Aorta (tissue), 5 donors: Measurements from ENCODE around the gene TRIM65. TPM values are rescaled to one million over a fixed set of nuclear protein-coding genes. Genes with fewer than 3 reads are reported as not detected.

Experiments used
- ATAC-seq: fragments of 200-7000 bp; cut with Tn5 transposase; one replicate; pipeline ENCODE4 v1.9.1; 2022; ENCODE audit warnings: moderate library complexity; ENCODE audit not compliant: low FRiP score
- DNase-seq, 2 donors: peaks; one replicate each; pipeline ENCODE4 v3.0.0-alpha.2; 2020
- H3K27ac ChIP-seq, 2 donors: one replicate each; pipeline ENCODE4 v1.5.1; 2013; ENCODE audit warnings: low read length in 2 of 2, mild to moderate bottlenecking in 2 of 2, moderate library complexity in 2 of 2, control low read depth in 1 of 2, inconsistent platforms in 1 of 2, low read depth in 1 of 2
- H3K27me3 ChIP-seq, 2 donors: one replicate each; pipeline ENCODE4 v1.6.1; 2013; ENCODE audit warnings: control low read depth in 1 of 2, low read length in 1 of 2, mild to moderate bottlenecking in 1 of 2, moderate library complexity in 1 of 2; ENCODE audit not compliant: insufficient read depth in 2 of 2, control insufficient read depth in 1 of 2
- H3K36me3 ChIP-seq, 2 donors: one replicate each; pipeline ENCODE4 v1.6.1; 2013; ENCODE audit warnings: control low read depth in 1 of 2, low read length in 1 of 2, mild to moderate bottlenecking in 1 of 2; ENCODE audit not compliant: insufficient read depth in 2 of 2, control insufficient read depth in 1 of 2
- H3K4me1 ChIP-seq, 2 donors: one replicate each; pipeline ENCODE4 v1.6.1; 2013; ENCODE audit warnings: low read length in 2 of 2, control low read depth in 1 of 2, mild to moderate bottlenecking in 1 of 2, moderate library complexity in 1 of 2; ENCODE audit not compliant: insufficient read depth in 2 of 2, control insufficient read depth in 1 of 2
- H3K4me3 ChIP-seq, 2 donors: one replicate each; pipeline ENCODE4 v1.5.1; 2013; ENCODE audit warnings: low read length in 2 of 2, control low read depth in 1 of 2, mild to moderate bottlenecking in 1 of 2
- H3K9me3 ChIP-seq: one replicate; pipeline ENCODE4 v1.6.1; 2013; ENCODE audit warnings: mild to moderate bottlenecking, low read length; ENCODE audit not compliant: control insufficient read depth
- WGBS, 2 donors: extraction: QIAGEN DNeasy Blood & Tissue Kit; methylation state at CpG; one replicate each; pipeline ENCODE4 v1.1.7; 2013; 5-methylcytosine and 5-hydroxymethylcytosine counted together
- intact Hi-C, 2 donors: fragments of 100-400 bp; cut with DNase I; formaldehyde crosslinking; loops; one replicate each; pipeline versions ENCODE4 v1.14.2 to v1.15.0; 2022
- polyA plus RNA-seq, 2 donors: library from polyadenylated mRNA; stranded (reverse); fragments of 200-250 nt; gene quantifications; one replicate each; pipeline ENCODE4 v1.2.3, GENCODE V29; 2013
- total RNA-seq, 2 donors: library from RNA; stranded (reverse); fragmentation: NEBNext Ultra II Directional; extraction: Animal tissue kit (Norgen Biotek cat#: 25700); gene quantifications; one replicate each; pipeline ENCODE4 v1.2.1, GENCODE V29; 2021
- donor health status: healthy with polysubstance abuse.
- donor health status: Bipolar disorder and iron deficiency.
- donor health status: DM: no; HTN: no; CAD: no.
- donor health status: DM: no; HTN: no; CAD: no.
- donor health status: DM: yes; HTN: yes; CAD: no.

Gene TRIM65
- total and polyA plus RNA-seq, 4 donors = 10.0 to 26.6 (median 13.9) TPM

DNA sequence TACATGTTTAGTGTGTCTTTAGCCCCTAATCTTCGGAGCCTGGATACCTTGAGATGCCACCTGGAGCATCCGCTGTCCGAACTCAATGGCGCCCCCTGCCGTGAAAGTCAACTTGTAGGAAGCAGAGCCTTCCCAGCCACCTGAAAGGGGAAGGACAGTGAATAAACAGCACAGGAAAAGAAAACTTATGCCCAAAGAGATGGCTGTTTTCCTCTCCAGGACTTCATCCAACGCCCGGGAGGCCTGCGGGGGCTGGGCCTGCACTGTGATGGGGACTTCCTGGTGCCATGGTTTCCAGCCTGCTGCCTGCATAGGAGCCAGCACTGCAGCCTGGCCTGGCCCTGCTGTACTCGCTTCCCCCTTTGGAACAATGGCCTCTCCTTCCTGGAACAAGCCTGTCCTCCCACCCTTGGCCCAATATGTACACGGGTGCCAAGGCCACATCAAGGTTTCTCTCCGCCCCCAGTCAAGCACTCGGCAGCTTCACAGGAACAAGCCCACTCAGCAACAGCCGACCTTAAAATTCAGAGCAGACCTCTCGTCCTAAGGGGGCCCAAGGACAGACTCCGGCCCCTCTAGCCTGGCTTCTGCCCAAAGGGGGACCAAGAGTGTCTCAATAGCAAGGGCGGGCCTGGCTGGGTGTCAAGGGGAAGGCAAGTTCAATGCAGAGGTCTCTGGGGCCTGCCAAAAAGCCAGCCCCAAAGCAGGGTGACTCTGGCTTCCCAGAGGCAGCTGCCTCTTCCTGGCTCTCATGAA, 48.0 kb downstream of the TRIM65 start:
- intact Hi-C loops = loop anchor here in 1 of 2 donors (5.0 to 10.0 kb wide), 2 partner anchors 44 to 54 kb away; no protein-coding TSS in a partner anchor

DNA sequence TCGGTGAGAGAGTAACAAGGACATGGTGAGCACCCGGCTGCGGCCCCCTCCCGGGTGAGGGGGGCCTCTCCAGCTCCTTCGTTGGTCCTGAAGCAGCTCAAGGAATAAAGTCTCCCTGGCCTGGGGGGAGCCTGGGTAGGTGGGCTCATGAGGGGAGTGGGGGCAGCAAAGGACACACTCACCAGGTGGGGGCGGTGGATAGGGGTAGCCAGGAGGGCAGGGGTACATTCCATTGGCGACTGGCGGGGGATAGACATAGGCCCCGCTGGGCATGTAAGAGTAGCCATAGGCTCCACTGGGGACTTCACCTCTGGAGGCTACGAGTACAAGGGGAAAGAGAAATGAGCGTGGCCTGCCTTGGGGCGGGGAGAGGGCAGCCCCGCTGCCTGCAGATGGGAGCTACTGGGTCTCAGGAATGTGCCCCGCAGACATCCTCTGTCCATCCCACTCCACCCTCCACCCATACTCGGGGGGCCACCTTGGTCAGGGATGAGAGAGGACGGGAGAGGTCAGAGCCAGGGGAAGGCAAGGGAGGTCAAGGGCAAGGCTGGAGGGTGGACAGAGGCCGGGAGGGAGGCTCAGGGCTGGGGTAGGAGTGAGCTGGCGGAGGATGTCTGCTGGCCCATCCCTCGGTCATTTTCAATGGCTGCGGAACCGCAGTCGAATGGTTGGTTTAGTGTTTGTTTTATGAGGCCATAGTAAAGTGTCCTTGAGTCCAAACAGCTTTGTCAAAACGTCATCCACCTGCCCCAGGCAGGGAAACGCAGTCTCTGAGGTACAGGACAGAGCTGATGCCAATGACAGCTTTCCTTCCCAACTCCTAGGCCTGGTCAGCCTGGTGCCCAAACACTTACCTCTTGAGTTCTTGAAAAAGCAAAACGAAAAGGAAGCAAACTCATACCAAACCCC, 48.9 kb downstream of the TRIM65 start:
- Histone ChIP-seq H3K4me1 (no peaks in the 10 kb centered on the region), H3K36me3 (peaks cover 0 to 28% of the 10 kb centered on the region in 2 donors), H3K27me3 (no peaks in the 10 kb centered on the region), H3K27ac (no peak overlapping the region), H3K9me3 (no peaks in the 10 kb centered on the region), H3K4me3 (no peak overlapping the region)
- ATAC-seq (no peak), DNase-seq (peak in 1 of 2 donors; percentile 49)
- intact Hi-C loops = loop anchor here in 1 of 2 donors (5.0 to 10.0 kb wide), 2 partner anchors 44 to 53 kb away; no protein-coding TSS in a partner anchor
- 85 to 87% methylated on average over 25 of the region's 25 CpGs for WGBS, 2 donors

More for the DNA sequence above, 48.0 kb downstream of the TRIM65 start:
- H3K27me3 ChIP-seq = no peaks in the 10 kb centered on the region
- H3K9me3 ChIP-seq = no peaks in the 10 kb centered on the region
- peaks cover 0 to 28% of the 10 kb centered on the region in 2 donors for H3K36me3 ChIP-seq
- no peak overlapping the region for H3K27ac ChIP-seq
- ATAC-seq (peak; percentile 45), DNase-seq (peak; percentile 78 to 90)
- no peak overlapping the region for H3K4me3 ChIP-seq
- 53 to 55% methylated on average over 16 of the region's 16 CpGs for WGBS, 2 donors
- peaks cover 0 to 5% of the 10 kb centered on the region in 2 donors for H3K4me1 ChIP-seq

DNA sequence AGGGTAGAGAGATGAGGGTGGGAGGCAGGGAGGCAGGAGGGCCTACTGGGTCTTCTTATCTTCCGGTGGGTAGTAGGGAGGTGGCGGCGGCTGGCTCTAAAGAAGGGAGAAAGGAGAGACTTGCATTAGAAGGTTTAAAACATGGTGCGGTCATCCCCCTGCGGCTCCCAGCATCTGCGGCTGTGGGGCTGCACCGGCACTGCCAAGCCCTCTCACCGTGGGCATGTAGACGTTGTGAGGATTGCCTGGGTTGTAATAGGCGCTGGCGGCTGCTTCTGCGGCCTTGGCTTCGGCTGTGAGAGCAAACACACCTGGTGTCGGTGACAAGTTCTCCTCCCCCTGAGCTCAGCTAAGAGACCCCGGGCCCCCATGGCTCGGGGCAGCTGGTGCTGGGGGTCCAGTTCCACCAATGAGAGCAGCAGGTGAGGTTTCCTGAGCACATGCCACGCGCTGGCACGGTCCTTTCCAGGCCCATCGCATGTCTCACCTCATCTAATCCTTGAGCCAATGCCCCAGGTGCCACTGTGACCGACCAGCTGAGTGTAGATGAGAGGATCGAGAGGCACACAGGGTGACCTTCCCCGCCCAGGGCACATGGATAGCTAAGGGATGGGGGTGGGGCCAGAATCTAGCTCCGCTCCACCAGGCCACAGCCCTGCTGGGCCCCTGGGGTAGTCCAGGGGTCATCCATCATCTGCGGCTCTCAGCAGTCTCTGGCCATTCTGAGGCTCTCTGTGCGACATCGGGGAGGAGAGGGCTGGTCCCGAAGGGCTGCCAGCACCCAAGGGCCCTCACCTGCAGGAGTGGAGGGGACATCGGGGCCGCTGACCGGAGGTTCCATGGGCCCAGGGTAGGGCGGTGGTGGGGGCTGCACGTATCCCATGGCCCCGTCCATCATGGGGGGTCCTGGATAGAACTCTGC, 49.8 kb downstream of the TRIM65 start:
- no peak overlapping the region for H3K27ac ChIP-seq
- peaks cover 0 to 28% of the 10 kb centered on the region in 2 donors for H3K36me3 ChIP-seq
- H3K4me1 ChIP-seq = no peaks in the 10 kb centered on the region
- WGBS, 2 donors = 89 to 90% methylated on average over 34 of the region's 34 CpGs
- H3K27me3 ChIP-seq = no peaks in the 10 kb centered on the region
- no peak overlapping the region for H3K4me3 ChIP-seq
- DNase-seq (peak in 1 of 2 donors; percentile 41), ATAC-seq (no peak)
- no peaks in the 10 kb centered on the region for H3K9me3 ChIP-seq
- intact Hi-C loops = loop anchor here in 1 of 2 donors (5.0 to 10.0 kb wide), 2 partner anchors 45 to 52 kb away; no protein-coding TSS in a partner anchor

DNA sequence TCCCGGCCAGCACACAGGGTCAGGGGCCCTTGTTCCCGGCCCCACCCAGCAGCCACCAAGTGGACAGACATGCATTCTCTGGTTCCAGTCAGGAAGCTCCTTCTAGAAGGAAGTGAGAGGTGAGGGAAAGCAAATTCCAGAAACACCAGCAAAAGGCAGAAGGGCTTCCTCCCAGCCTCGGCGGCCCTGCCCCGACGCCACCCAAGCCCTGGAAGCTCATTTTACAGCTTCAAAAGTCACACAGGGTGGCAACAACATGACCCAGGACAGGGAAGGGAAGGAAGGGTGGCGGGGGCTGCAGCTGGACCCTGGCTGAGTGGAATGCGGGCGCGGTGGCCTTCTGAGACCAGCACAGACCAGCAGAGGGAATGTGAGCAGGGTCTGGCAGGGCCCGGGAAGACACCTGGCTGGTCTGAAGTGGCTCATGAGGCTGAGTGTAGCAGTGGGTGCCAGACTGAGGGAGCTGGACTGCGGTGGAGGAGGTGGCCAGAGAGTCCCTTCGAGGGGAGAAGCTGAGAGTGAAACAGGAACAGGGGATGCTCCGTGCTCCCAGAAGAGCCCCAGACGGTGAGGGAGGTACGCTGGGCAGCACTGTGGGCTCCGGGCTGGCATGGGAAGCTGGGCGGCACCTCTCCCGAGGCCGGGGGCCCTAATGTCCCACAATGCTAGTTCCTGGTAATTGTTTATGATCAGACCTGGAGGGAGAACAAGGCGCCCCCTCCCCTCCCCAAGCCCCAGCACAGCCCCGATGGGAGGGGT, 50.6 kb downstream of the TRIM65 start:
- H3K27ac ChIP-seq = peak overlapping the region in 1 of 2 donors; percentile 13
- peak in 1 of 2 donors; percentile 45 for DNase-seq
- ATAC-seq = no peak
- 79% methylated on average over 22 of the region's 22 CpGs for WGBS, 2 donors
- intact Hi-C loops = loop anchor here in 1 of 2 donors (5.0 to 10.0 kb wide), 2 partner anchors 46 to 51 kb away; no protein-coding TSS in a partner anchor
- no peaks in the 10 kb centered on the region for H3K9me3 ChIP-seq
- no peaks in the 10 kb centered on the region for H3K27me3 ChIP-seq
- peaks cover 0 to 25% of the 10 kb centered on the region in 2 donors for H3K36me3 ChIP-seq
- no peak overlapping the region for H3K4me3 ChIP-seq
- no peaks in the 10 kb centered on the region for H3K4me1 ChIP-seq

DNA sequence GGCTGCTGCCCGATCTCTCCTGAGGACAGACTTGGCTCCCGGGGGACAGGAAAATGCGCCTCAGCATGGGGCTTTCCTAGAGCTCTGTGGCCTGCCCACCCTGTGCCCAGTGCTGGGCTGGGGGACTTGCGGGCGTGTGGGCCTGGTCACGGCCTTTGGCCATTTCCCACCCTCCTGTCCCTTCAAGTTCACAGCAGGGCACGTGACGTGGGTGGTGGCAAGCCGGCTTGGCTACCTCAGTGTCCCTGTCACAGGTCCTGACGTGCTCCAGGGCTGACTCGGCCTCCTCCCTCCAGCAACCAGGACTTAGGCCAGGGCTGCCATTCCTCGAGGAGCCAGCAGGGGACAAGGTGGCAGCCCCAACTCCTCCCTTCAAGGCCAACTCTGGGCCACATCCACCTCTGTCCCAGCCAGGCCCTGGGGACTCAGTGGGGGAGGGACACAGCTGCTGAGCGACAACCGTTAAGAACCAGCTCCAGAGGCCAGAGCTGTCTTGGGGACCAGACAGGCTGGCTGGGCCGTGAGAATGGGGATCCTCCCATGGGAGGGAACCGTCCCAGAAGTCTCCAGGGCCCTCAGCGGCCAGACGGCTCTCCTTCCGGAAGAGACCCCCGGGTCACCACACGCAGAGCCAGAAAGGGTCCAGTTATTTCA, 51.6 kb downstream of the TRIM65 start:
- intact Hi-C loops = loop anchor here in 1 of 2 donors (5.0 to 10.0 kb wide), 2 partner anchors 47 to 50 kb away; no protein-coding TSS in a partner anchor
- peak overlapping the region; percentile 10 to 49 for H3K27ac ChIP-seq
- ATAC-seq (peak; percentile 78), DNase-seq (peak; percentile 92 to 95)
- H3K4me3 ChIP-seq = no peak overlapping the region
- 2 to 7% methylated on average over 21 of the region's 21 CpGs for WGBS, 2 donors
- H3K27me3 ChIP-seq = no peaks in the 10 kb centered on the region
- no peaks in the 10 kb centered on the region for H3K4me1 ChIP-seq
- no peaks in the 10 kb centered on the region for H3K9me3 ChIP-seq
- peaks cover 0 to 25% of the 10 kb centered on the region in 2 donors for H3K36me3 ChIP-seq

DNA sequence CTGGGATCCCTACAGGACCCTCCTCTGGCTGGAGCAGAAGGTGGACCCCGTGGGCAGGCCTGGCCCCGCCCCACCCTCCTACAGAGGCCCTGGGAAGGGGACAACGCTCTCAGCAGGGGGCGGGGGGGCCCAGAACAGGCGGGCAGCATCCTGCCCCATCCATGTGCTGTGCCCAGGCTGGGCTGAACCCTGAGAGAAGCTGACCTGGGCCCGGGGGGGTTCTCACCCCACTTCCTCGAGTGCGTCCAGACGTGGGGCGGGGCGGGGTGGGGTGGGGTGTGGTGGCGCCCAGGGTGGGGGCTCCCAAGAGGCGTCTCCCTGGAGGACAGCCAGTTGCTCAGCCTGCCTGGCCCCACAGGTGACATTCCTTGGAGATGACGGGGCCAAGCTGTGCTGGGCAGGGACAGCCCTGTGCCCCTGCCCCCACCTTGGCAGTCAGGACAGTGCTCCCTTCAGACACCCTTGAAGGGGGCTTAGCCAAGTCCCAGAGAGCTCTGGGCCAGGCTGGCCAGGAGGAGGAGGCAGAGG, 52.2 kb downstream of the TRIM65 start:
- Histone ChIP-seq H3K27ac (peak overlapping the region; percentile 10 to 49), H3K27me3 (no peaks in the 10 kb centered on the region), H3K4me3 (no peak overlapping the region), H3K4me1 (no peaks in the 10 kb centered on the region), H3K9me3 (no peaks in the 10 kb centered on the region), H3K36me3 (peaks cover 0 to 21% of the 10 kb centered on the region in 2 donors)
- intact Hi-C loops = loop anchor here in 1 of 2 donors (5.0 to 10.0 kb wide), 2 partner anchors 48 to 50 kb away; no protein-coding TSS in a partner anchor
- WGBS, 2 donors = 38 to 42% methylated on average over 13 to 14 of the region's 14 CpGs
- DNase-seq (no peak), ATAC-seq (peak; percentile 27)
